Measurements from ENCODE around the gene COMMD3. TPM values are rescaled to one million over a fixed set of nuclear protein-coding genes. Genes with fewer than 3 reads are reported as not detected.
"Not testable (repeated sequence)": the region's sequence is repeated elsewhere in the genome, so short reads cannot be mapped to it uniquely, and the experiment has no call there.

The COMMD3 gene
- total RNA-seq, 6 experiments from 2014 or later = 23.2 to 39.0 (median 32.0) TPM

- intact Hi-C loops (cut with DNase I) = no loop called here
- H3K27ac ChIP-seq = no peak overlapping the region
- H3K9me3 ChIP-seq = no peaks in the 10 kb centered on the region
- no peak for TF ChIP-seq POLR2A (IDR thresholded peaks at IDR 0.05)
- TF ChIP-seq CTCF (IDR thresholded peaks at IDR 0.05) = no peak
- no peaks in the 10 kb centered on the region for H3K36me3 ChIP-seq
- 77% methylated on average over 4 of the region's 4 CpGs for WGBS (ENCODE audit: insufficient coverage, low coverage, low lambda C conversion rate, missing lambda C conversion rate)
- DNase-seq (no peak), ATAC-seq (no peak)
- no peaks in the 10 kb centered on the region for H3K4me1 ChIP-seq
- H3K27me3 ChIP-seq = no peaks in the 10 kb centered on the region
- no peak overlapping the region for H3K4me3 ChIP-seq
Observed at GRCh38 chr10:22356324-22356873, 40.2 kb downstream of the COMMD3 start.

- ATAC-seq; H3K9me3 ChIP-seq; H3K4me1 ChIP-seq; intact Hi-C loops (cut with DNase I); H3K4me3 ChIP-seq; H3K36me3 ChIP-seq; H3K27me3 ChIP-seq; DNase-seq; H3K27ac ChIP-seq: not testable (repeated sequence)
- WGBS (ENCODE audit: insufficient coverage, low coverage, low lambda C conversion rate, missing lambda C conversion rate) = 82% methylated on average over 3 of the region's 4 CpGs
Observed at GRCh38 chr10:22357770-22358169, 41.6 kb downstream of the COMMD3 start.

GRCh38 chr10:22363305-22363704, 47.1 kb downstream of the COMMD3 start:
- intact Hi-C loops (cut with DNase I) = no loop called here
- Histone ChIP-seq H3K27me3 (peaks cover 0 to 4% of the 10 kb centered on the region in 2 donors), H3K9me3 (no peaks in the 10 kb centered on the region), H3K27ac (no peak overlapping the region), H3K4me3 (no peak overlapping the region), H3K4me1 (no peaks in the 10 kb centered on the region), H3K36me3 (no peaks in the 10 kb centered on the region)
- WGBS (ENCODE audit: insufficient coverage, low coverage, low lambda C conversion rate, missing lambda C conversion rate) = 79% methylated on average over 6 of the region's 6 CpGs
- TF ChIP-seq CTCF (IDR thresholded peaks at IDR 0.05) (no peak), POLR2A (IDR thresholded peaks at IDR 0.05) (no peak)
- ATAC-seq = no peak
- DNase-seq = no peak

GRCh38 chr10:22364407-22365140, 48.4 kb downstream of the COMMD3 start:
- ATAC-seq (no peak), DNase-seq (no peak)
- Histone ChIP-seq H3K27ac (no peak overlapping the region), H3K27me3 (peaks cover 0 to 4% of the 10 kb centered on the region in 2 donors), H3K4me3 (no peak overlapping the region), H3K36me3 (no peaks in the 10 kb centered on the region), H3K4me1 (no peaks in the 10 kb centered on the region), H3K9me3 (no peaks in the 10 kb centered on the region)
- intact Hi-C loops (cut with DNase I) = no loop called here
- TF ChIP-seq POLR2A (IDR thresholded peaks at IDR 0.05) (no peak), CTCF (IDR thresholded peaks at IDR 0.05) (no peak)
- 80% methylated on average over 5 of the region's 5 CpGs for WGBS (ENCODE audit: insufficient coverage, low coverage, low lambda C conversion rate, missing lambda C conversion rate)

- ATAC-seq (peak; percentile 46 to 71 (median 54)), DNase-seq (no peak)
- Histone ChIP-seq H3K27me3 (peaks cover 0 to 4% of the 10 kb centered on the region in 2 donors), H3K36me3 (no peaks in the 10 kb centered on the region), H3K9me3 (no peaks in the 10 kb centered on the region), H3K4me3 (no peak overlapping the region), H3K4me1 (no peaks in the 10 kb centered on the region), H3K27ac (no peak overlapping the region)
- TF ChIP-seq CTCF (IDR thresholded peaks at IDR 0.05) (no peak), POLR2A (IDR thresholded peaks at IDR 0.05) (no peak)
- WGBS (ENCODE audit: insufficient coverage, low coverage, low lambda C conversion rate, missing lambda C conversion rate) = 81% methylated on average over 1 of the region's 1 CpG
- intact Hi-C loops (cut with DNase I) = no loop called here
Observed at GRCh38 chr10:22365233-22365632, 49.0 kb downstream of the COMMD3 start.

Measured in right lobe of liver (tissue), 6 donors.